Lung microvascular endothelial cell (primary cell): ENCODE results near the gene LIN54. TPM values are rescaled to one million over a fixed set of nuclear protein-coding genes. Genes with fewer than 3 reads are reported as not detected.
"Not testable (repeated sequence)": the region's sequence is repeated elsewhere in the genome, so short reads cannot be mapped to it uniquely, and the experiment has no call there.

Experiments
- DNase-seq, 2 donors: peaks; one replicate each; pipeline versions ENCODE4 v3.0.0 to v3.0.0-alpha.2; 2010; ENCODE audit warnings: low read depth in 2 of 2
- total RNA-seq: library from RNA; depleted of rRNA; stranded (reverse); fragments of >200 nt; gene quantifications from 2 replicates; pipeline ENCODE4 v1.2.1, GENCODE V29; 2014

Gene LIN54
- total RNA-seq, 1 donor from 2014 or later: 7.5 TPM

DNA sequence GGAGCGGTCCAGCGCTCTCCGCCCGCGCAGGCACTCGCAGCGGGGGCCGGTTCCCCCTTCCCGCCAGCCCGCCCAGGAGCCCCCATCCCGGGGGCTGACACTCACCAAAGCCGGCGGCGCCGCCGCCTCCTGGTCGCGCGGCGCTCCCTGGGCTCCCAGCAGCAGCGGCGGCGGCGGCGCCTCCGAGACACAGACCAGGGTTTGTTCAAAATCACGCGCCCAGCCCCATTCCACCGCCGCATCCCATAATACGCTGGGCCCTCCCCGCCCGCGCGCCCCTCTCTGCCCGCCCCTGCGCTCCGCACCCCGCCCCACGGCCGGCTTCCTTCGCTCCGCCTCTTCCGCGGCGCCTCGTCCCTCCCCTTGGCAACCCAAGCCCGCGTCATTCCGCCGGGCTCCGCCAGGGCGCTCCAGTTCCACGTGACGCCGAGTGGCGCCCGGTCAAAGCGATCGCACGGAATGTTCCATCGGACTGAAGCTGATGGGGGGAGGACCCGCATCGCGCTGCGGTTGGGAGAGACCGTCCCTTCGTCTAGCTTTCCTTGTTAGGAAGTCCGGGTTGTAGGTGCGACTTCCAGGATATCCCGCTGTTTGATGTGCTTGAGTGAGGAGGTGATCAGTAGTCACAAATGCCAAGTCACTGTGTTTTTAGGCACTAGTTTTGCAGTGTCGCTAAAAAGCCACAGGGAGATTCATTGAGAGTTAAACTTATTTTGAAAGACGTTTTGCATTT lies 2.2 kb upstream of the LIN54 start:
- peak; percentile 99 for DNase-seq

DNA sequence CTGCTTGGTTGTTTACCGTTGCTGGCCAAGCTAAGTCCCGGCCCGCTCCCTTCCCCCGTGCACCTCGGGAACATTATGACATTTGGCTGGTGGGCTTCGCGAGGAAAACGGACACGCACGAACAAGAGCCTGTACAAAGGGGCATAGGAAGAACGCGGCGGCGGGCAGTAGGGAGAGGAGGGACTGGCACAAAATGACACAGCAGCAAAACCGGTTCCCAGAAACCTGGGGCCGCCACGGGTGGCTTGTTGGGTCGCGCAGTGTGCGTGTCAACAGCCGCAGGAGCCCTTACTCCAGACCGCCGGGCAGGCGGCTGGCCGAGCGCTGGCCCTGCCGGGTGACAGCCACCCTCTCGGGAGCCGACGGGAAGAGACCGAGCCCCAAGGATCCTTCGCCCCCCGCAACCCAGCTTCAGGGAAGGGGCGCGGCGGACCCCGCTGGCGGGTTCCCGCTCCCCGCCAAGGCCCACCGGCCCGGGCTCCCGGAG lies 1.6 kb upstream of the LIN54 start:
- peak; percentile 47 to 52 for DNase-seq

DNA sequence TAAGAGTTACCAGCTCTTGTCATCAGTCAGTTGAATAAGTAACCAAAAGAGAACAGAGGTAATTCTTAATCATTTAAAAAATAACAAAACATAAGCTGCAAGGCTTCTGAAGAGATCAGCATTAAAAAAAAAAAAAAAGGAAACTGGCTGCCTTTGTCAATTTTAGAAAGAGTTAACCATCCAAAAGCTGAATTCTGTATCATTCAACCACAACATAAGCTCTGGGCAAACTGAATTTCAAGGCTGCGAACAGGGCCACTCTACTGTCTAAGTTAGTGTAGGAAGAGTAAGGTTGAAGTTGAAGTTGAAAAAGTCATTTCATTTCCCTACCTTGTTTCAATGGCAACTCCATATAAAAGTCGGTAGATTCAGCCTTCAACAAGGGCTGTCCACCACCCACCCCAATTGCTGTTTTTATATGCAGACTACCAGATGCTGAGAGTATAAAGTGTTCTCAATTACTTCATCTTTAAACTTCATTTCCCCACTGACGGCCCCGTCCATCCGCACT lies 1.1 kb upstream of the LIN54 start:
- DNase-seq: no peak

GRCh38 chr4:83010111-83010521 lies 507 bp downstream of the LIN54 start:
- peak; percentile 28 to 51 for DNase-seq

DNA sequence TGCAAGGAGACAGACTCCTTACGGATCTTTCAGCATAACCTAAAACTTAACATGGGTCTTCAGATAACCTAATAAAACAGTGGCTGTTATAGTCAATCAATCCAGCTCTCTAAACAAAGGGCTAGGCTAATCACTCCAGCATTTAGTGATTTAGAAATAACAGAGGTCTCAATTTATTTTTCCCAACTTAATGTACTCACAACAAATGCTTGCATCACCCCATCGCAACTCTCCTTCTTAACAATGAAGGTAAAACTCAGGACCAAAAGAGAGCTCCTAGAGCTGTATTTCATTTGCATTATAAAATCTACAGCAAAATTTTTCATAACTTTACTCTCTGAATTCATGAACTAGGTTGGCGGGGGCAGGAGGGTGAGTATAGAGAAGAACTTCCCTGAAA lies 1.1 kb downstream of the LIN54 start:
- no peak for DNase-seq

DNA sequence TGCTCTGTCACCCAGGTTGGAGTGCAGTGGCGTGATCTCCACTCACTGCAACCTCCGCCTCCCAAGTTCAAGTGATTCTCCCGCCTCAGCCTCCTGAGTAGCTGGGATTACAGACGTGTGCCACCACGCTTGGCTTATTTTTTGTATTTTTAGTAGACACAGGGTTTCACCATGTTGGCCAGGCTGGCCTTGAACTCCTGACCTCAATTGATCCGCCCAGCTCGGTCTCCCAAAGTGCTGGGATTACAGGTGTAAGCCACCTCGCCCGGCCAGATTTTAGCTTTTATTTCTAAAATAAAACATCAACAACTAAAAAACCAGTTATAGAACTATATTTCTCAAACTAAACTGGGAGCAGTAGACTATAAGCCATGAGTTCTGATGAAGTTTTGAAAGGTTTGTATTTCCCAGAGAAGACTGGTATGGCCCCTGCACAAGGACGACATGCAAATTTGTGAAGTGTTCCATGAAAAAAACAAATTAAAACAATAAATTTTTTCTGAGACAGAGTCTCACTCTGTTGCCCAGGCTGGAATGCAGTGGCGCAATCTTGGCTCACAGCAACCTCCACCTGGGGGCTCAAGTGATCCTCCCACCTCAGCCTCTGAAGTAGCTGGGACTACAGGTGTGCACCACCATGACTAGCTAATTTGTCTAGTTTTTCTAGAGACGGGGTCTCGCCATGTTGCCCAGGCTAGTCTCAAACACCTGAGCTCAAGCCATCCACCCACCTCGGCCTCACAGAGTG lies 7.4 kb downstream of the LIN54 start:
- DNase-seq: not testable (repeated sequence)

DNA sequence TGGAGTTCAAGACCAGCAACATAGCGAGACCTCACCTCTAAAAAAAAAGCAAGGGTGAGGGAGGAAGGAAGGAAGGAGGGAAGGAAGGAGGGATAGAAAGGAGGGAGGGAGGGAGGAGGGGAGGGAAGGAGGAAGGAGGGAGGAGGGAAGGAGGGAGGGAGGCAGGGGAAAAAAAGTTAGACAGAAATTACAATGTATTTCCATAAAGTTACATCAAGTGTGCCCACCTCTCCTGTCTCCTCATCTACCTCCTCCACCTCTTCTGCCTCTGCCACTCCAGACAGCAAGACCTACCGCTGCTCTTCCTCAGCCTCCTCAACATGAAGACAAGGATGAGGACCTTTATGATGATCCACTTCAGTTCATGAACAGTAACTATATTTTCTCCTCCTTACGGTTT lies 8.3 kb downstream of the LIN54 start:
- no peak for DNase-seq

DNA sequence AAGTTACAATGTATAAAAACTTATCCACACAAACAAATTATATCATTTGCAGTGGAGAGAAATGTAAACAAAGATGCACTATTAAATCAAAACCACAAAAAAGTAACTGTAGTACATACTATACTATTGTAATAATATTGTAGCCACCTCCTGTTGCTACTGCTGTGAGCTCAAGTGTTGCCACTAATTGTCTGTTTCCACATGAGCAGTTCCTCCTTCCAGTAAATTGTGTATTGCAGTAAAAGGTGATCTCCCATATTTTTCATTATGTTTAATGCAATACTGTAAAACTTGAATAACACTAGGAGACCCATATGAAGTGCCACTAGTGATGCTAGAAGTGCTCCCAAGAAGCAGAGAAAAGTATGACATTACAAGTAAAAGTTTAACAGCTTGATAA lies 11.7 kb downstream of the LIN54 start:
- DNase-seq: no peak

DNA sequence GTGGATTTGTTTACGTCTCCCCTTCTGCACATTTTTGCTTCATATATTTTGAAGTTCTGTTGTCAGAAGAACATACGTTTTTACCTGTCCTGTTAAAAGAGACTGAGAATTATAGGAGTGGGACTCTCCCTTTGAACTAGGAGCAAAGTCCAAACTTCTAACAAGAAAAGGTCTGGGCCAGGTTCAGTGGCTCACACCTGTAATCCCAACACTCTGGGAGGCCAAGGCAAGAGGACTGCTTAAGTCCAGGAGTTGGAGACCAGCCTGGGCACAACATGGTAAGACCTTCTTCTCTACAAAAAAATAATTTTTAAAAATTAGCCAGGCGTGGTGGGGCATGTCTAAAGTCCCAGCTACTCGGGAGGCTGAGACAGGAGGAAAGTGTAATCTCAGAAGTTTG lies 15.8 kb downstream of the LIN54 start:
- DNase-seq: no peak

DNA sequence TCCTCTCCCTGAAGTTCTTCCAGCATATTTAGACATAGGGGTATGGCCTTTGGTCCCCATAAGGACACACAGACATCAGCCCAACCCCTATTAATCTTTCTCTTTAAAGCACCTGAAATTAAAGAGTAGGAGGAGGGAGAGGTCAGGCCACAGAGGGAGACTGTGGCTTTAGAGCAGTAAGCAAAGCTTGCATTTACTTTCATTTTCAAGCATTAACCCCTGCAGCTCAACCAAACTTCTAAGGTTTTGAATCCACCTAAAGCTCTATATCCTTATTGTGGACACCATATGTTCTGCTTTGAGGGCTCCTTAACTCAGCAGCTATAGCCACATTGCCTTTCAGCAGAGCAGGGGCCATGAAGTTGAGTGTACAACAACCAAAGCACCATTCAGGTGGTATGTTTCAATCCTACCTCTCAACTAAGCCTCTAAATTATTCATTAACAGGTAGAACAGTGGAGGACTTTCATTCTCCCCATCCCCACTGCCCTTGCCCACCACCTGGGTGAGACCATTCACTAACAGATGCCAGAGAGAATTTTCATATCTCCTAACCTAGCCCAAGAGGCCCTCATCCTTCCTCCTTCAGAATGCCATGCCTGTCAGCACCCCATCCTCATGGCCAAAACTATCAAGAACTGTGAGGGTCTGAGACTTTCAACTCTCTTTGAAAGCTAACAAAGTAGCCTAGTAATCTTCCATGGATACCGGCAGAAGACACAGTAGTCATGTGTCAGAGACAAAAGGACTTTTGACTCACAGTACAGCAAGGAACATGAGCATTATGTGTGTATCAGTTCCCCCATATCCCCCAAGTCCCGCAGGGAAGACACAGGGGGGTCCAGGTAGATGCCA lies 20.8 kb downstream of the LIN54 start:
- DNase-seq: peak; percentile 19 to 23

- peak in 1 of 2 donors; percentile 44 for DNase-seq
Observed at GRCh38 chr4:82988323-82988832, 22.2 kb downstream of the LIN54 start.

- not testable (repeated sequence) for DNase-seq
Observed at GRCh38 chr4:82987519-82987918, 23.1 kb downstream of the LIN54 start.

DNA sequence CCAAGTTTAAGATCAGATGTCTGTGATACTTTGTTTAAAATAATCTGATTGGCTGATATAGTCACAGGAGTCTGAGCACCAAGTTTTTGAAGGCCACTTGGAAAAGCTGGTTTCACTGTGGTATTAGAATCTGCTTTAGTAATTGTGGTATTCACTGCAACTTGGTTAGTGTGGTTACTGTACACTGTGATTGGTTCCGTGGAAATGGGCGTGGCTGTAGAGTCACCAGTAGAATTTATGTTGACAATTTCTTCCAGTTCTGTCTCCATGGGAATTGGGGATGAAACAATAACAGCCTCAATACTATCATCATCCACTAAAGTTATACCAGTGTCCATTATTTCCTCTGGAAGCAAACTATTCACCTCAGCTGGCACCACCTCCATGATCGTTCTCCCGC lies 26.2 kb downstream of the LIN54 start:
- peak; percentile 44 to 58 for DNase-seq

- DNase-seq: no peak
Observed at GRCh38 chr4:82983444-82983843, 27.2 kb downstream of the LIN54 start.

DNA sequence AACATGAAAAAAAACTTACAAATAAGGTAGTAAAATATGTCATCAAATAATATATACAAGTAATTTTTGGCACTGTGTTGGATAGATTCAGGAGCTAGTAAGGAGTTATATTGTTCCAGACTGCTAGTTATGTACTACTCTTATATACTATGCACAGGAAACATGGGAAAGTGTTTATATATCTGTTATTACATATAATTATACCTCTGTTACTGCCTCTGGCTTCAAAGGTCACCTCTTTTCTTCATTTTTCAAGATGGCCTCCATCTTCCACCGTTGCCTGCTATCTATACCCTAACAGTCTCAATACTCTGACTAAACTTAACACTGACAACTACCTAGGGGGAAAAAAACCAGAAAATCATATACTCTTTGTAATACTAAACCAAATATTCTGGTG lies 29.5 kb downstream of the LIN54 start:
- DNase-seq: no peak

DNA sequence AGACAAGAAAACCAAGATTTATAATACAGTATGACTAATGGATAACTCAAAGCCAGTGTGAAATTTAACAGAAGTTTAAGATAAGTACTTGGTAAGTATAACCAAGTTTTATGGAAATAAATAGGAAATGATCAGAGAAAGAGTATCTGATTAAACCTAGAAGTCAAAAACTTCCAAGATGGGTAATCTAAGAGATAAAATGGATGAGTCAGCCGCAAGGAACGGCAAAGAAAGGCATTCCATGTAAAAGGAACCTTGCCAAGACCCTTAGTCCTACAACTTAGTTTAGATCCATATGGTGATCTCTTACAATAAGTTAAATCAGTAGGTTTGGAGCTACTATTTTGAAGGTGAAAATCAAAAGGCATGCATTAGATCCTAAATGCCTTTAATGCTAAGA lies 34.8 kb downstream of the LIN54 start:
- DNase-seq: no peak

DNA sequence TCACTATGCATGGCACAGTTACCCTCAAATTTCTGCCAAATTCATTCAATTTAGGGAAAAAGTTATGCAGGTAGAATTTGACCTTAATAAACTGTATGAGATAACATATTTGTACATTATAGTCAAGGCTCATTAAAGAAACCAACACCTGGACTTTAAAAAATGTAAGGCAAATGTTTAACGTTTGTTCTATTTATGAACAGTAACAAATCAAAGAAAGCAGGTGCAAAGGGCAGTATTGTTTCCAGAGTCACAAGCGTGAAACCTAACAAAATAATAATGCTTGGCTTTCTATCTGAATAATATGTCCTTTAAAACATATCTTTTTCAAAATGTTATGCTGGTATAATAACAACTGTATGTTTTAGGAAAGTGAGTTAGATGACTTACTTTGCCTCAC lies 41.2 kb downstream of the LIN54 start:
- DNase-seq: no peak

GRCh38 chr4:82968972-82969371 lies 41.7 kb downstream of the LIN54 start:
- no peak for DNase-seq

DNA sequence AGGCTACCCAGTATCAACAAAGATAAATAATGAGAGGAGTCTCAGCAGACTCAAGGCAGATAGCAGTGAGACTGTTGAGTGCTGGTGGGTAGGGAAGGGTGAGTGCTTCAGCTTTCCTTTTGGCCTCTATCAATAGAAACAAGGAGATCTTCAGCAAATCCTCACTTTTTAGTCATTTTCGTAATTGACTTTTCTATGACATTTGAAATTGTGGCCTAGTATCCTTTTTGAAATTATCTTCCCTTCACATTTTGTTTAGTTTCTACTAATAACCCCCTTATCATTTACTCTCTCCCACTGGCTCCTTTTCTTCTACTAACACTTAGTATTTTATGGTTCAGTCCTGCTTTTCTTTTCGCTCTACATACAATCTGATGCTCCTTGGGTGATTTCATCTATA lies 44.9 kb downstream of the LIN54 start:
- DNase-seq: no peak

DNA sequence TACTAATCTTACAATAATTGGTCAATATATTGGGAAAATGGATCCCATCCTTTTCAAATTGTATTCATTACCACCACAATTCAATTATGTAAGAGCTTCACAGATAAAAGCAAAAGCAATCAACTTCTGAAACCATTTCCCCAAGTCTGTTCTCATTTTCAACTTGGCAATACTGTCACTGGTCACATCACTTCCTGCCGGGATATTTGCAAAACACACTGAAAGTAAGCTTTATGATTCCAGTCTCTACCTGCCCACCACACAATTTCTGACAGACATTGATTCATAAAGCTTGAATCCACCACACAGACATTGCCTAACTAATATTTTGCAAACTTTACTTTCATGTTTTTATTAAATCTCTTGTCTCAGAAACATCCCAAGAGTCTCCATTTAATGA lies 53.6 kb downstream of the LIN54 start:
- DNase-seq: peak; percentile 0 to 48

GRCh38 chr4:82954212-82954611 lies 56.4 kb downstream of the LIN54 start:
- DNase-seq: no peak

DNA sequence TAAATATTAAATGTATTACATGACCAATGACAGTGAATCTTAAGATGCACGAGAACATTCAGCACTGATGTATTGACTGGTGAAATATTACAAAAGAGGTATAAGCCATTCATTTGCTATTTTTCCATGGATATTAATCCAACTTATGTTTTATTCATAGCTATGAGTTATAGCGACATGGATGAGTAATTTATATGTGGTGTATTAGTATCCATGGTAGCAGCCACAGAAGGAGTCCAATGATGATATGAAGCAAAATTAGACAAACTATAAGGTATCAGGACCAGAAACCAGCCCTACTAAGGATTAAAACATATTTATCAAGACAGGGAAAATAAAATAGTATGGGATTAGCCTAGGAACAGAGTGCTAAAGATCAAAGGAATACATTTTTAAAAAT lies 59.4 kb downstream of the LIN54 start:
- no peak for DNase-seq
